ENCODE measurements around the gene B3GALNT2.

DNA sequence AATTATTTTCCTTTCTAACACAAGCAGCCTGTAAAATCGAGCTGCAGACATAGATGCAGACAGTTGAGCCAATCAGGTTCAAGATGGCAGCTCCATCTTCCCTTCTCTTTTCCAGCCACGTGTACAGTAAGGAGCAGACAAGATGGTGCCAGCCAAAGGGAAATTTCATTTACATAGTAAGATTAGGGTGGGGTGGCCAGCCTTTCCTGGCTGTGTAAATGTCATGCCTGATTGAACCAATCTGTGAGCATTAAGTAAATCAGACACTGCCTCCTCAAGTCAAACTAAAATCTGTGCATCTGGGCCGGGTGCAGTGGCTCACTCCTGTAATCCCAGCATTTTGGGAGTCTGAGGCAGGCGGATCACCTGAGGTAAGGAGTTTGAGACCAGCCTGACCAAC, 76.8 kb downstream of the B3GALNT2 start:
- TF ChIP-seq, protein P1, sequence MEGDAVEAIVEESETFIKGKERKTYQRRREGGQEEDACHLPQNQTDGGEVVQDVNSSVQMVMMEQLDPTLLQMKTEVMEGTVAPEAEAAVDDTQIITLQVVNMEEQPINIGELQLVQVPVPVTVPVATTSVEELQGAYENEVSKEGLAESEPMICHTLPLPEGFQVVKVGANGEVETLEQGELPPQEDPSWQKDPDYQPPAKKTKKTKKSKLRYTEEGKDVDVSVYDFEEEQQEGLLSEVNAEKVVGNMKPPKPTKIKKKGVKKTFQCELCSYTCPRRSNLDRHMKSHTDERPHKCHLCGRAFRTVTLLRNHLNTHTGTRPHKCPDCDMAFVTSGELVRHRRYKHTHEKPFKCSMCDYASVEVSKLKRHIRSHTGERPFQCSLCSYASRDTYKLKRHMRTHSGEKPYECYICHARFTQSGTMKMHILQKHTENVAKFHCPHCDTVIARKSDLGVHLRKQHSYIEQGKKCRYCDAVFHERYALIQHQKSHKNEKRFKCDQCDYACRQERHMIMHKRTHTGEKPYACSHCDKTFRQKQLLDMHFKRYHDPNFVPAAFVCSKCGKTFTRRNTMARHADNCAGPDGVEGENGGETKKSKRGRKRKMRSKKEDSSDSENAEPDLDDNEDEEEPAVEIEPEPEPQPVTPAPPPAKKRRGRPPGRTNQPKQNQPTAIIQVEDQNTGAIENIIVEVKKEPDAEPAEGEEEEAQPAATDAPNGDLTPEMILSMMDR (IDR thresholded peaks at IDR 0.05) = no peak
- TF ChIP-seq POLR2AphosphoS5 (IDR thresholded peaks at IDR 0.05) (no peak), POLR2A (IDR thresholded peaks at IDR 0.05) (no peak)

All from breast epithelium (tissue), 3 donors.